Measurements from ENCODE around the gene E4F1.

The E4F1 gene

DNA sequence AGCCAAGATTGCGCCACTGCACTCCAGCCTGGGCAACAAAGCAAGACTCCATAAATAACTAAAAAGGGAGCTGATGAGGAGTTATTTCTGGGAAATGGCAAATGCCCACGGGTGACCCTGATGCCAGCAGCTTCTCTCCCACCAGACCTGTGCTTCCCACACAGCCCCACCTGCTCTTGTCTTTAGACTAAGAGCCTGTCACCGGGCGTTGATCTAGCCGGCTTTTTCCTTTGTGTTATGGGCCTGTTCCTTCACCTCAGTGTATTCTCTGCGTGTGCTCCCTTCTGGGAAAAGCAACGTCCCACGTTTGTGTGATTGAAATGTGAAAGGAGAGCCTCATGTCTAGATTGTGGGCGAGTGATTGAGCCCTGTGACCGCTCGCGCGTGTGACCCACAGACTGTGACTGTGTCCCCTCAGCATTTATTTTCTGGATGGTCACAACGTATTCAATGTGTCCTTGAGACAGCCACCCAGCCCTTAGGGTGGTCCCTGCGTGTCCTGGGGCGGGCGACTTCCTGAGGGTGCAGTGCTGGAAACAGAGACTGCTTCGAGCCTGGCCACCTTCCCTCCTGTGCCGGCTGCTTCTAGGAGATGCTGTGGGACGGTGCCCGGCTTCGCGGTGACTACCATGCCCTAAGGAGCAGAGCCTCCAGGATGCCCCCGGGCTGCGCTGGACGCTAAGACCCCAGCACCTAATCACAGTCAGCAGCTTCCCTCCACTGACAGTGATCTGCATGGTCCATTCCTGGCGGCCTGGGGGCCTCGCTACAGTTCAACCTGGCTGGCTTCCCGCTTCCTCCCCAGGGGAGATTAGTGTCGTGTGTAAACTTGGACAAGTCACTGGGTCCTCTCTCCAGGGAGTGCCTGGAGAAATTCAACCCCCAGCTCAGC is 52.3 kb downstream of the E4F1 start:
- DNase-seq: no peak

GRCh38 chr16:2276368-2277195 is 53.2 kb downstream of the E4F1 start:
- DNase-seq: no peak

DNA sequence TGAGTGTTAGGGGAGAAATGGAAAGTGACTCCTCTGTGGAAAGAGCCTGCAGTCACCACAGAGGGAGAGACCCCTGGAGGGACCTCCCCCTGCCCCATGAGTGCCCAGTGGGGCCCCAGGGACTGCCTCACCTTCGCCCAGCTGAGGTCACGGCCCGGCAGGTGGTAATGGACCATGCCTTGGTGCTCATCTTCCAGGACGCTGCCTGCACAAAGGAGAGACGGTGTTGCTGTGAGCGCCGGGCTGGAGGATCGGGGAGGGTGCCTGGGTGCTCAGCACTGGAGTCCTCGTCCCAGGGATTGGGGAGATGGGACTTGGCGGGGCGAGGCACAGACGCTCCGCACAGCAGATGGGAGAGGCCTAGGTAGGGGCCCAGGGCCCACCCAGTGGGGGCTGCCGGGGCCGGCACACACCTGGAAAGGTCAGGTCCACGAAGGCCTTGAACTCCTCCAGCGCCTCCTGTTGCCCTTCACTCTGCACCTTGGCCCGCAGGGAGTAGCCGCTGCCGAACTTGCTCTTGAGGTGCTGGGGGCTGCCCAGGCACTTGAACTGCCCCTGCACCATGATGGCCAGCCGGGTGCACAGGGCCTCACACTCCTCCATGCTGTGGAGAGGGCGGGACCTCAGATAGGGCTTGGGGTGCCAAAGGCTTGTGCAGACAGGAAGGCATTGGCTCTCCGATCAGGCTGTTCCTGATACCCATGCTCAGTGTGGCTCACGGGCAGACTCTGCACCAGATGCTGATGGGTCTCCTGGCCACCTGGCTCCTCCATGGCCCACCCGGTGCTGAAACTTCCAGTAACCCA is 54.3 kb downstream of the E4F1 start:
- DNase-seq: no peak

DNA sequence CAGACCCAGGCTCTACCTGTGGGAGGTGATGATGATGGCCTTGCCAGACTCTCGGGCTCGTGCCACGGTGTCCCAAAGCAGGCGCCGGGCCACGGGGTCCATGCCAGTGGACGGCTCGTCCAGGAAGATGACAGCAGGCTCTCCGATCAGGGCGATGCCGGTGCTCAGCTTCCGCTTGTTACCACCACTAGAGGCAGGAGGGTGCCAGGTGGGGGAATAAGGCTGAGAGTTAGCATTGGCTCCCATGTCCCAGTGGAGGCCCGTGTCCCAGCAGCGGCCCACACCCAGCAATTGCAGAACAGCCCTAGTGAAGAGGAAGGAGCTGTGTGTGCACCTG is 54.8 kb downstream of the E4F1 start:
- no peak for DNase-seq

DNA sequence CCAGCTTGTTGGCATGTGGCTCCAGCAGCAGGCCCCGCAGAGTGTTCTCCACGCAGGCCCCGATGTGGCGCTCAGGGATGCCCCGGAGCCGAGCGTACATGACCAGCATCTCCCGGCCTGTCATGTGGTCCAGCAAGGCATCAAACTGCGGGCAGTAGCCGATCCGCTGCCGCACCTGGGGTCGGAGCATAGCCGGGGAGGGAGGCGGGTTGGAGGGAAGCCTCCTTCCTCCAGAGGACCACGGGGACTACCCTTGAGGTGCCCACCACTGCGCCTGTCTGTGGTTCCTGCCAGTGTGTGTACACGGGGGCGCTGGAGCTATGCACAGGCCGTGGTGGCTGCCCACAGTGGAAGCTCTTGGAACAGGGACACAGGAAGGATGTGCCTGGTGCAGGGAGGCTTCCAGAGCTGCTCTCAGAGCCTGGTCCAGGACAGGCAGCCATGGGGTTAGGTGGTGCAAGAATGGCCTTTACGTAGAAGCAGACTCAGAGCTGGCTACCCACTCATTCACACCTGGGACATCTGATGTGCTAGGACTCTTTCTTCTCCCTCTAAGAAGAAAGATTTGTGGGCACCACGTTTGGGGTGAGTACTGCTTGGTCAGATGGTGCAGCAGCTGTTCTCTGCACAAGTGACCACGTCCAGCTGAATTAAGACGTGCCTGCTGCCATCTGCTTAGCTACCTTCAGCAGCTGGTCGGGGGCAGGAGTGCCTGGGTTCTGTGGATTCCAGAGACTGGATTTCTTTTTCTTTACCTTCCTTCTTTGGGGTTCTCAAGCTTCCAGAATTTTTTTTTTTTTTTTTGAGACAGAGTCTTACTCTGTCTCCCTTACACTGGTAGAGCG is 55.8 kb downstream of the E4F1 start:
- DNase-seq: no peak

GRCh38 chr16:2280461-2280860 is 57.1 kb downstream of the E4F1 start:
- DNase-seq: no peak

DNA sequence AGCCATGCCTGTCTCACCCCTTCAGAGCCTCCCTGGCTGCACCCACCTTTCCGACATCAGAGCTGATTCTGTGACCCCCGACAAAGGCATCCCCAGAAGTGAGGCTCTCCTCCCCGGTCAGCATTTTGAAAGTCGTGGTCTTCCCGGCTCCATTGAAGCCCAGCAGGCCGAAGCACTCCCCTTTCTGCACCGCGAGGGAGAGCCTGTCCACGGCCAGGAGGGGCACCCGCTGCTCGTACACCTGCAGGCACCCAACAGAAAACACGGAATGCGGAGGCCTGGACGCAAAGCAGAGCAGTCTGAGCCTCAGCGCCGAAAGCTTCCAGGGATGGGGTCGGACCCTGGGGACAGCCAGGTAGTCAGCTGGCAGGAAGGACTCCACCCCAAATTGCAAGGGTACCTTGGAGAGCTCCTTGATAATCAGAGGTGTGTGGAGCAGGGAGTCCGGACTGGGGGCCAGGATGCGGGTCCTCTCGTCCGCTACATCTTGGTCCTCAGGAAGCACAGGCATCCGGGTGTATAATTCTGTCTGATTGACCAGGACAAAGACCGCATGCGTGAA is 57.7 kb downstream of the E4F1 start:
- no peak for DNase-seq

- no peak for DNase-seq
Observed at GRCh38 chr16:2282262-2282661, 58.9 kb downstream of the E4F1 start.

DNA sequence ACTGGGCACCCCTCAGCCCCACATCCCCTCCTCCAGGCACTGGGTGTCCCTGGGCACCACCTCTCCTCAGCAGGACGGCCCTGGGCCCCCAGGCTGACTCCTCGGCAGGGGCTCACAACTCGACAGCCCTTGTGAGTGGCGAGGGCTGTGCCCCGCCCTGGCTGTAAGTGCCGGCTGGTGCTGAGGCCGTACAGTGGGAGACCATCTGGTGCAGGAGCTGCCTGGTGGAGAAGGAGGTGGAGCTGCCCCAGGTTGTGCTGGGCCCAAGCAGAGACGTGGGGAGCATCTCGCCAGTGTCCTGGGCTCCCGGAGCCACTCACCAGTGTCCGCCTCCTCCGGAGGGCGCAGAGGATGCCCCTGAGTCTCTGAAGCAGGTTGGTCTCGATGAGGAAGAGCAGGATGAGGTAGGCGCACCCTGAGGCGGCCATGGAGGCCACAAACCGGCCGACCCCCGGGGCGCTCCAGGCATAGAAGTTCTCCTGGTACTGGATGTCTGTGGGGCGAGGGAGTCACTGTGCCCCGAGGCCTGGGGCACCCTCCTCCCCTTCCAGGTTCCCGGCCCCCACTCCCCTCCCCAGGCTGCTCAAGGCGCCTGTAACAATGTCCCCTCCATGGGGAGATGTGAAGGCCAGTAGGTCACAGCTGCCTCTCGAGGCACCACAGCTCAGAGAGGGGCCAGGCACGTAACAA is 59.6 kb downstream of the E4F1 start:
- DNase-seq: no peak

GRCh38 chr16:2284001-2284770 is 60.8 kb downstream of the E4F1 start:
- DNase-seq: no peak

DNA sequence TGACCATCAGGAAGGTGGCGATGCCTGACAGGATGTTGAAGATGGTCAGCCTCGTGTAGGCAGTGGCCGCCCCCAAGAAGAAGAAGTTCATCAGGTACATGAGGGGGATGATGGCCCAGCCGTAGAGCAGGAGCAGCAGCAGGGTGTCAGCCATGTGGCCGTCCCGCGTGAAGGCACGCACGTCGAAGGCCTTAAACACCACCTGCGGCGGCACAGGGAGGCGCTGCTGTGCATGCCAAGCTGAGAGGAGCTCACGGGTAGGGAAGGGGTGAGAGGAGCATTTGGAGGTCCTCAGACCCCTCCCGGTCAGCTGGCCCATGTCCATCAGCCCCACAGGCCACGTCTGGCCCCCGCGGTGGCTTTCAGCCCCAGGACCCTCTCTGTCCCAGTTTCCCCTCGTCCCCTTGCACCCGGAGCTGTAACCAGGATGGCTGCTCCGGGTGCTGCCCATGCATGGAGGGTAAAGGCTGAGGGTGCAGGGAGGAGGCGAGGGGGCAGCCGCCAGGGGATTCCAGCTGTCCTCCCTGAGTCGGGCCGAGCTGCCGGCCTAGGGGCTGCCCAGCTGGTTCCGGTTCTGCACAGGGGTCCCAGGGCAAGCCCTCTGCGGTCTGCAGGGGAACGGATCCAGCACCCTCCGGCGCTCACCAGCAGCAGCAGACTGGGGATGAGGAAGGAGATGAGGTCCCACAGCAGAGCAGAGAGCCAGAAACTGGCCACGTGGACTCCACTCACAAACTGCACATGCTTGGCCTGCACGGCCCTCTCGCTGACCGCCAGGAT is 61.6 kb downstream of the E4F1 start:
- DNase-seq: no peak
